ENCODE data around the gene ACTR2. TPM values are rescaled to one million over a fixed set of nuclear protein-coding genes. Genes with fewer than 3 reads are reported as not detected.

The ACTR2 gene
- total and polyA plus RNA-seq, 2 of the 13 experiments (the other 11 are each of a cell fraction or from before 2014, with no cell fraction given): 51.2 to 100 TPM

DNA sequence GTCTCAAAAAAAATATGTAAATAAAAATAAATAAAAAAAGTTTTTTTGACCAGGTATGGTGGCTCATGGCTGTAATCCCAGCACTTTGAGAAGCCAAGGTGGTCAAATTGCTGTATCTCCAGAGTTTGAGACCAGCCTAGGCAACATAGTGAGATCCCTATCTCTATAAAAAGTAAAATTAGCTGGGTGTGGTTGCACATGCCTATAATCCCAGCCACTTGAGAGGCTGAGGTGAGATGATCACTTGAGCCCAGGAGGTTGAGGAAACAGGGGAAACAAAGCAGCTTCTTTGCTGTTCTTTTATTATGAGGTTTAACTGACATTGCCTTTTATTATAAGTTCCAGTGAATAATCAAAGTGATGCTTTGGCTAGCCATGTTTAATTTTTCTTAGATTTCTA lies 25.0 kb downstream of the ACTR2 start:
- no peak for ATAC-seq
- FAIRE-seq: no peak
- POLR2A ChIA-PET: no interaction called here
- TF ChIP-seq RBM22 (optimal IDR thresholded peaks at IDR 0.05; ENCODE audit: low read length) (no peak), SALL2 (CRISPR knock-in tag; IDR thresholded peaks at IDR 0.05) (no peak), MTA1 (CRISPR knock-in tag; IDR thresholded peaks at IDR 0.05; ENCODE audit: borderline replicate concordance) (no peak), HDAC2 (CRISPR knock-in tag; IDR thresholded peaks at IDR 0.05) (no peak), ISL2 (CRISPR knock-in tag; IDR thresholded peaks at IDR 0.05) (no peak), ZNF333 (CRISPR knock-in tag; IDR thresholded peaks at IDR 0.05; ENCODE audit: borderline replicate concordance) (no peak), CENPT (CRISPR knock-in tag; IDR thresholded peaks at IDR 0.05; ENCODE audit: low read depth) (no peak), ZNF749 (CRISPR knock-in tag; IDR thresholded peaks at IDR 0.05; ENCODE audit: borderline replicate concordance) (no peak), MEF2D (CRISPR knock-in tag; IDR thresholded peaks at IDR 0.05) (no peak), NR2F2 (IDR thresholded peaks at IDR 0.05; ENCODE audit: borderline replicate concordance, low read depth) (no peak), RFXANK (CRISPR knock-in tag; IDR thresholded peaks at IDR 0.05) (no peak), DMAP1 (CRISPR knock-in tag; IDR thresholded peaks at IDR 0.05) (no peak), MED1 (CRISPR knock-in tag; IDR thresholded peaks at IDR 0.05) (no peak), ZNF569 (CRISPR knock-in tag; IDR thresholded peaks at IDR 0.05; ENCODE audit: borderline replicate concordance) (no peak)
- TF ChIP-seq, protein P1, sequence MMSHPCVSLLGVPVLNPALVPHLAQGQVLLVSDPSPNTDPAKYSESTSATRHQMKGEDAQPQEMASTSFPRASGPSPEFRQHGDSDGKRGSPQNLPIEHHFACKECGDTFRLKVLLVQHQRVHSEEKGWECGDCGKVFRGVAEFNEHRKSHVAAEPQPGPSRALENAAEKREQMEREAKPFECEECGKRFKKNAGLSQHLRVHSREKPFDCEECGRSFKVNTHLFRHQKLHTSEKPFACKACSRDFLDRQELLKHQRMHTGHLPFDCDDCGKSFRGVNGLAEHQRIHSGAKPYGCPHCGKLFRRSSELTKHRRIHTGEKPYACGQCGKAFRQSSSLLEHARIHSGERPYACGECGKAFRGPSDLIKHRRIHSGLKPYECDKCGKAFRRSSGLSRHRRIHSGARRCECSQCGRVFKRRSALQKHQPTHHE (CRISPR knock-in tag; IDR thresholded peaks at IDR 0.05; ENCODE audit: borderline replicate concordance): no peak
- TF ChIP-seq, protein P2, sequence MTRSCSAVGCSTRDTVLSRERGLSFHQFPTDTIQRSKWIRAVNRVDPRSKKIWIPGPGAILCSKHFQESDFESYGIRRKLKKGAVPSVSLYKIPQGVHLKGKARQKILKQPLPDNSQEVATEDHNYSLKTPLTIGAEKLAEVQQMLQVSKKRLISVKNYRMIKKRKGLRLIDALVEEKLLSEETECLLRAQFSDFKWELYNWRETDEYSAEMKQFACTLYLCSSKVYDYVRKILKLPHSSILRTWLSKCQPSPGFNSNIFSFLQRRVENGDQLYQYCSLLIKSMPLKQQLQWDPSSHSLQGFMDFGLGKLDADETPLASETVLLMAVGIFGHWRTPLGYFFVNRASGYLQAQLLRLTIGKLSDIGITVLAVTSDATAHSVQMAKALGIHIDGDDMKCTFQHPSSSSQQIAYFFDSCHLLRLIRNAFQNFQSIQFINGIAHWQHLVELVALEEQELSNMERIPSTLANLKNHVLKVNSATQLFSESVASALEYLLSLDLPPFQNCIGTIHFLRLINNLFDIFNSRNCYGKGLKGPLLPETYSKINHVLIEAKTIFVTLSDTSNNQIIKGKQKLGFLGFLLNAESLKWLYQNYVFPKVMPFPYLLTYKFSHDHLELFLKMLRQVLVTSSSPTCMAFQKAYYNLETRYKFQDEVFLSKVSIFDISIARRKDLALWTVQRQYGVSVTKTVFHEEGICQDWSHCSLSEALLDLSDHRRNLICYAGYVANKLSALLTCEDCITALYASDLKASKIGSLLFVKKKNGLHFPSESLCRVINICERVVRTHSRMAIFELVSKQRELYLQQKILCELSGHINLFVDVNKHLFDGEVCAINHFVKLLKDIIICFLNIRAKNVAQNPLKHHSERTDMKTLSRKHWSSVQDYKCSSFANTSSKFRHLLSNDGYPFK (CRISPR knock-in tag; IDR thresholded peaks at IDR 0.05; ENCODE audit: borderline replicate concordance): no peak
- TF ChIP-seq, protein P3, sequence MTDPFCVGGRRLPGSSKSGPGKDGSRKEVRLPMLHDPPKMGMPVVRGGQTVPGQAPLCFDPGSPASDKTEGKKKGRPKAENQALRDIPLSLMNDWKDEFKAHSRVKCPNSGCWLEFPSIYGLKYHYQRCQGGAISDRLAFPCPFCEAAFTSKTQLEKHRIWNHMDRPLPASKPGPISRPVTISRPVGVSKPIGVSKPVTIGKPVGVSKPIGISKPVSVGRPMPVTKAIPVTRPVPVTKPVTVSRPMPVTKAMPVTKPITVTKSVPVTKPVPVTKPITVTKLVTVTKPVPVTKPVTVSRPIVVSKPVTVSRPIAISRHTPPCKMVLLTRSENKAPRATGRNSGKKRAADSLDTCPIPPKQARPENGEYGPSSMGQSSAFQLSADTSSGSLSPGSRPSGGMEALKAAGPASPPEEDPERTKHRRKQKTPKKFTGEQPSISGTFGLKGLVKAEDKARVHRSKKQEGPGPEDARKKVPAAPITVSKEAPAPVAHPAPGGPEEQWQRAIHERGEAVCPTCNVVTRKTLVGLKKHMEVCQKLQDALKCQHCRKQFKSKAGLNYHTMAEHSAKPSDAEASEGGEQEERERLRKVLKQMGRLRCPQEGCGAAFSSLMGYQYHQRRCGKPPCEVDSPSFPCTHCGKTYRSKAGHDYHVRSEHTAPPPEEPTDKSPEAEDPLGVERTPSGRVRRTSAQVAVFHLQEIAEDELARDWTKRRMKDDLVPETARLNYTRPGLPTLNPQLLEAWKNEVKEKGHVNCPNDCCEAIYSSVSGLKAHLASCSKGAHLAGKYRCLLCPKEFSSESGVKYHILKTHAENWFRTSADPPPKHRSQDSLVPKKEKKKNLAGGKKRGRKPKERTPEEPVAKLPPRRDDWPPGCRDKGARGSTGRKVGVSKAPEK (CRISPR knock-in tag; IDR thresholded peaks at IDR 0.05; ENCODE audit: borderline replicate concordance): no peak
- TF ChIP-seq, protein P4, sequence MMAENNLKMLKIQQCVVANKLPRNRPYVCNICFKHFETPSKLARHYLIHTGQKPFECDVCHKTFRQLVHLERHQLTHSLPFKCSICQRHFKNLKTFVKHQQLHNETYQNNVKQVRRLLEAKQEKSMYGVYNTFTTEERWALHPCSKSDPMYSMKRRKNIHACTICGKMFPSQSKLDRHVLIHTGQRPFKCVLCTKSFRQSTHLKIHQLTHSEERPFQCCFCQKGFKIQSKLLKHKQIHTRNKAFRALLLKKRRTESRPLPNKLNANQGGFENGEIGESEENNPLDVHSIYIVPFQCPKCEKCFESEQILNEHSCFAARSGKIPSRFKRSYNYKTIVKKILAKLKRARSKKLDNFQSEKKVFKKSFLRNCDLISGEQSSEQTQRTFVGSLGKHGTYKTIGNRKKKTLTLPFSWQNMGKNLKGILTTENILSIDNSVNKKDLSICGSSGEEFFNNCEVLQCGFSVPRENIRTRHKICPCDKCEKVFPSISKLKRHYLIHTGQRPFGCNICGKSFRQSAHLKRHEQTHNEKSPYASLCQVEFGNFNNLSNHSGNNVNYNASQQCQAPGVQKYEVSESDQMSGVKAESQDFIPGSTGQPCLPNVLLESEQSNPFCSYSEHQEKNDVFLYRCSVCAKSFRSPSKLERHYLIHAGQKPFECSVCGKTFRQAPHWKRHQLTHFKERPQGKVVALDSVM (CRISPR knock-in tag; IDR thresholded peaks at IDR 0.05): no peak

More for the DNA sequence above, 25.0 kb downstream of the ACTR2 start:
- Histone ChIP-seq H4K20me1 (ENCODE audit: insufficient read depth, low read length) (no peaks in the 10 kb centered on the region), H3K4me3 (replicated peaks in 1 of 3; ENCODE audit: insufficient read depth in 1 of 3, low read depth in 2 of 3, low read length in 3 of 3) (no peak overlapping the region), H3K9me3 (ENCODE audit: low read length) (no peaks in the 10 kb centered on the region), H3K79me2 (ENCODE audit: insufficient read depth, low read length) (no peaks in the 10 kb centered on the region), H3K4me1 (ENCODE audit: insufficient read depth, low read length) (no peaks in the 10 kb centered on the region), H3K27ac (ENCODE audit: extremely low read length, insufficient read depth, low read length) (no peak overlapping the region), H2AFZ (ENCODE audit: low read length) (no peak overlapping the region), H3K27me3 (ENCODE audit: control insufficient read depth in 1 of 2, insufficient read depth in 2 of 2, low read length in 2 of 2) (no peaks in the 10 kb centered on the region), H3K9ac (ENCODE audit: insufficient read depth, low read depth, low read length) (no peak overlapping the region), H3K36me3 (replicated peaks in 1 of 2; ENCODE audit: control insufficient read depth in 1 of 2, insufficient read depth in 2 of 2, low read length in 2 of 2) (peaks cover 11 to 64% of the 10 kb centered on the region in 2 experiments), H3K4me2 (ENCODE audit: low read depth, low read length) (no peak overlapping the region)
- BruUV-seq (replicated peaks): no TSS peak
- in situ Hi-C loops (cut with HindIII; ENCODE audit: extremely low pct_ligation_motif_present, low pct_unique_long_range_greater_than_20kb) (no loop called here), intact Hi-C loops (cut with micrococcal nuclease; ENCODE audit: unreplicated experiment) (no loop called here)
- CTCF ChIA-PET (ENCODE audit: low intra/inter-chr PET ratio, low total read pairs): no interaction called here
- DNase-seq (ENCODE audit: low spot score): no peak

All from HepG2 (cell line).